GM19238 (cell line): Measurements from ENCODE around the gene TMCC3.
"Not testable (repeated sequence)": the region's sequence is repeated elsewhere in the genome, so short reads cannot be mapped to it uniquely, and the experiment has no call there.

ENCODE experiments used
- DNase-seq: peaks from one replicate; pipeline ENCODE4 v3.0.0; 2011; ENCODE audit warnings: low spot score; ENCODE audit not compliant: insufficient read length

The TMCC3 gene

DNA sequence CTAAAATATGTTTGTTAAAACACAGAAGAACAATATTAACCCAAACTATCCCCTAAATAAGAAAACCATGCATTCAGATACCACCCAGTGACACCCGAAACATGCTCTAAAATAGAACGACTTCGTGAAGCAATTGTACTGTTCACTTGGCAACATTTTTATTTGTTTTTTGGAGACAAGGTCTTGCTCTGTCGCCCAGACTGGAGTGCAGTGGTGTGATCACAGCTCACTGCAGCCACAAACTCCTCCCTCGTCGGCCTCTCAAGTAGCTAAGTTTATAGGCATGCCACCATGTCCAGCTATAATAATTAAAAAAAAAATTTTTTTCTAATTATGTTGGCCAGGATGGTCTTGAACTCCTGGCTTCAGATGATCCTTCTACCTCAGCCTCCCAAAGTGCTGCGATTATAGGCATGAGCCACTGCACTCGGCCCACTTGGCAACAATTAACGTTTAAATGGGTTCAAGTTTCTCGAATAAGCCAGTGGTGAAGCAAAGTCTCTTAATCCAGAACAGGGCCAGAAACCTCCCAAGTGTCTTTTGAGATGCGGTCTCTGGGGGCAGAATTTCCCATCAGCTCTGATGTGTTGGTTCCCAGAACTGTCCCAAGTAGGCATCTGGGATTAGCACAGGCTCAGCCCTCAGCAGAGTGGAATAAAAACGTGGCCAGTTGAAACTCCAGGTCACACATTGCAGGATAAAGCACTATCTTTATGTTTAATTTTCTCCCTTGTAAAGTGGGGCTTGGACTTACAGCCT, 74.5 kb downstream of the TMCC3 start:
- no peak for DNase-seq

- DNase-seq: no peak
Observed at GRCh38 chr12:94575024-94575423, 75.3 kb downstream of the TMCC3 start.

DNA sequence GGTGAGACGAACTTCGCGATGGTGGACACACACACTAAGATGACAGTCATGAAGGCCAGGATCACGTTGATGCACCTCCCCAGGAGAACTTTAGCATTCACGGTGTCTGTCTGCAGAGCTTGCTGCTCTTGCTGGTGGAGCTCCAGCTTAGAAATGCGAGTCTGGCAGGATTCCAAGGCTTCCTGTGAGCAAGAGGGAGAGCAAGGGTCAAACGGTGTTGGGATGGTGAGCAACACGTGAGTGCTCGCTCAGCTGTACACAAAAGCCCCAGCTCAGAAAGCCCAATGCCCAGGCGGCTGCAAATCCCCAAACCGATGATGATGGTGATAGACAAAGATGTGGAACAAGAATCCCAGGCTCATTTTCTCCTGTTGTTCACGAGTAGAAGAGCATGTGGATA, 78.8 kb downstream of the TMCC3 start:
- no peak for DNase-seq

GRCh38 chr12:94570161-94570560, 80.2 kb downstream of the TMCC3 start:
- DNase-seq: no peak

DNA sequence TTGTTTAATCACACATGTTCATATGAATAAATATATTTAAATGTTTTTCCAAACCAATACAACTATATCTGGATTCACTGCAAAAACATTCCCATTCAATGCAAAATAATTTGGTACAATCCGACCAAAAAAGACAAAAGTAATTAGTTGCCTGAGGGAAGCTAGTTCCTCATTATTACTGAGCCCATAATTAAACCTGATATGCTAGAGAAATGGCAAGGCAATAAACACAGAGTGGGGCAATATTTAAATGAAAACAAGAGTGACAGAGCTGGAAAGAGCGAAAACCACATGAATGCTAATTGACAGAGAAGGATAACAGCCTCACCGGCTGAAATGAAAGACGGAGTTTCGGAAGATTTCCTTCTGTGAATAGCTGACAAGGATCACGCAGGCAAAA, 82.6 kb downstream of the TMCC3 start:
- no peak for DNase-seq

GRCh38 chr12:94566345-94566744, 84.0 kb downstream of the TMCC3 start:
- DNase-seq: no peak

DNA sequence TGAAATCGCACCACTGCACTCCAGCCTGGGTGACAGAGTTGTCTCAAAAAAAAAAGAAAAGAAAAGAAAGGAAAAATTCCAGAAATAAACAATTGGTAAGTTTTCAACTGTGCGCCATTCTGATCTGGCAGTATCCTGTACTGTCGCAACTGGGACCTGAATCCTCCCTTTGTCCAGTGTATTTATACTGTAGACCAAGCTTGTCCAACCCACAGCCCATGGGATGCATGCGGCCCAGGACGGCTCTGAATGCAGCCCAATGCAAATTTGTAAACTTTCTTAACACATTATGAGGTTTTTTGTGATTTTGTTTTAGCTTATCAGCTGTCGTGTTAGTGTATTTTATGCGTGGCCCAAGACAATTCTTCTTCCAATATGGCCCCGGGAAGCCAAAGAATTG, 84.7 kb downstream of the TMCC3 start:
- DNase-seq: no peak

GRCh38 chr12:94563286-94563685, 87.1 kb downstream of the TMCC3 start:
- no peak for DNase-seq

GRCh38 chr12:94561943-94562411, 88.4 kb downstream of the TMCC3 start:
- peak; percentile 19 for DNase-seq

- peak; percentile 36 for DNase-seq
Observed at GRCh38 chr12:94560431-94561221, 89.7 kb downstream of the TMCC3 start.

DNA sequence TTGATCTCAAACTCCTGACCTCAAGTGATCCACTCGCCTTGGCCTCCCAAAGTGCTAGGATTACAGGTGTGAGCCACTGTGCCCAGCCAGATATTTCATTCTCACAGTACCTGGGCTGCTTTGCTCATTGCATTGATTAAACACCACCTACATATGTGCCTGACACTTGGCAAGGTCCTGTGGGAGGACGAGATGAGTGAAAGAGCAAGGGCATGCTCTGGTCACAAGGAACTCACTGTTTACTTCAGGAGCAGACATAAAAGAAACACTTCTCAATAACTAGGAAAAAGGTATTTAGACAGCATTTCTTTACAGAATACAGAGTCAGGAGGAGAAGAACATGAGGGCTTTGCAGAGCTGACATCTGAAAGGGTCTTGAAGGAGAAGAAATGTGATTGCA, 91.7 kb downstream of the TMCC3 start:
- no peak for DNase-seq

DNA sequence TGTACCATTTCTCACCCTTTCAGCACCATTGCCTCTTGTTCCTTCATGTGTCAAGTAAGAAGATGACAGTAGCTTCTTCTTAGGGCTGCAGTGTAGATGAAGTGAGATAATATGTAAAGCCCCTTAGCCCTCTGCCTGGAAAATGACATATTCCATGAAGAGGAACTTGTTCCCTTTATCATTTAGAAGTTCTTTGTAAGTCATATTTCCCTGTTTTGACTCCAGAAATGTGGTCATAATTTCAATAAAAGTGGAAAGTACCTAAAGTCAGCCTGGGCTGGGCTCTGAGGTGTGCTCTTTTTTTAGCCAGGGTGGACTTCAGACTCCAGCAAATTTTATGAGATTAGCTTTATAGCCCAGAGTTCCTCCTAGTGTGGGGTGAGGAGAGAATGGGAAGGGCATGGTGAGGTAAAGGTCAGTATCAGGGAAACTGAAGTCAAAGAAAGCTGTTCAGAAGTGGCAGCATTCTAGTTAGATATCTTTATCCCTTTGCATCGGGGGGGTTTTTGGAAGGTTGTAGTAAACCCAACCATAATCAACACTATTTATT, 92.5 kb downstream of the TMCC3 start:
- DNase-seq: no peak

GRCh38 chr12:94555687-94556086, 94.7 kb downstream of the TMCC3 start:
- DNase-seq: no peak

- no peak for DNase-seq
Observed at GRCh38 chr12:94553875-94554274, 96.5 kb downstream of the TMCC3 start.

- DNase-seq: no peak
Observed at GRCh38 chr12:94553130-94553519, 97.2 kb downstream of the TMCC3 start.

DNA sequence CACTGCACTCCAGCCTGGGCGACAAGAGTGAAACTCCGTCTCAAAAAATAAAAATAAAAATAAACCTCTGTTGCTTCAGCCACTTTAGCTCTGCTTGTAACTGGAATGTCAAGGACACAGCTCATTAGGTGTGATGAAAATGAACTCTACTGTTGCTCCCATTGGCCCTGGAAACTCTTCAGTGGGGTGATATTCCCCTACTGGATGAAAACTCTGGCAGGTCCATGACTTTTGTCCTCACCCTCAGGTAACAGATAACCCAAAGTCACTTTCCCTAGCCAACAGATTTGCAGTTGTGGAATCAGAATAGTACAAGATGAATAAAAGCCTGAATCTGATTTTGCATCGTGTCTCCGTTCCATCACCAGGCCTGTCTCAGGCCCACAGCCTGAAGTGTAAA, 98.5 kb downstream of the TMCC3 start:
- DNase-seq: no peak

DNA sequence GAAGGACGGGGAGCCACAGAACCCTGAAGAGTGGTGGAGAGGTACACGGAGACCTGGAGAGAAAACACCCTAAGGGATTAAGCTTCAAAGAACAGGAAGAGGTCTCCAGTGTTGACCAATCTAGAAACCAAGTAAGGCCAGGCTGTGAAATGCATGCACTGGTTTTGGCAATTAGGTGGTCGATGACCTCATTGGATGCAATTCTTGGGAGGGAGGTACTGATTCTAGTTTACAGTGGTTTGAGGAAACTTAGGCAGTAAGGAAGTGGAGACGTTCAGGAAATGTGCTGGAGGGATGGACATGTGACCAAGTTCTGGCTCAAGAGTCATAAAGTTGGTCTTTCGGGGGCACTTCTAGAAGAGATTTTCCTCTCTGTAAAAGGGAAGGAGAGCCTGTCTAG, 99.4 kb downstream of the TMCC3 start:
- no peak for DNase-seq

- not testable (repeated sequence) for DNase-seq
Observed at GRCh38 chr12:94548833-94549232, 101.5 kb downstream of the TMCC3 start.

GRCh38 chr12:94545935-94546771, 104.2 kb downstream of the TMCC3 start:
- DNase-seq: peak; percentile 34

DNA sequence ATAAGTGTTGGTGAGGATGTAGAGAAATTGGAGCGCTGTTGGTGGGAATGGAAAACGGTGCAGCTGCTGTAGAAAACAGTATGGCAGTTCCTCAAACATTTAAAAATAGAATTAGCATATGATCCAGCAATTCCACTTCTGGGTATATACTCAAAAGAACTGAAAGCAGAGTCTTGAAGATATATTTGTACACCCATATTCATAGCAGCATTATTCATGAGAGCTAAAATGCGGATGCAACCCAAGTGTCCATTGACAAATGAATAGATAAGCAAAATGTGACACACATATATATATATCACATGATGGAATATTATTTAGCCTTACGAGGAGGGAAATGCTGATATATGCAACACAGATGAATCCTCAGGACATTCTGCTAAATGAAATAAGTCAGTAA, 106.0 kb downstream of the TMCC3 start:
- DNase-seq: no peak

DNA sequence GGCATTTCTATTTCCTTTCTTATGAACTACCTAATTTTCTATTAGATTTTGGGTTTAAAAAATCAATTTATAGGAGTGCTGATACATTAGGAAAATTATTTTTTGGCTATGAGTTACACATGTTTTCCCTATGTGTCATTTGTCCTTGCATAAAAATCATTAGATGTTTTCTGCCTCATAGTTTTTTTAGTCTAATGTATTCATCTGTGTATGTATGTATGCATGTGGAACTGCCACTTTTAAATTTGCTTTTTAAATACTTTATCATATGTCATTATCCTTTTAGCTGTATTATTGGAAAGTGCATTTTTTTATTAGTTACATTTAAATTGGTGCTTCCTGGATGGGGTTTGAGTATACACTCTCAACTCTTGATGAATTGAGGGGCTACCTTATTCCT, 112.0 kb downstream of the TMCC3 start:
- DNase-seq: no peak
